ENCODE results near the gene GJB1. TPM values are rescaled to one million over a fixed set of nuclear protein-coding genes. Genes with fewer than 3 reads are reported as not detected.
"Not testable (repeated sequence)": the region's sequence is repeated elsewhere in the genome, so short reads cannot be mapped to it uniquely, and the experiment has no call there.

The GJB1 gene
- 0.13 TPM in 1 of 2 replicates, not detected in the other for total RNA-seq

DNA sequence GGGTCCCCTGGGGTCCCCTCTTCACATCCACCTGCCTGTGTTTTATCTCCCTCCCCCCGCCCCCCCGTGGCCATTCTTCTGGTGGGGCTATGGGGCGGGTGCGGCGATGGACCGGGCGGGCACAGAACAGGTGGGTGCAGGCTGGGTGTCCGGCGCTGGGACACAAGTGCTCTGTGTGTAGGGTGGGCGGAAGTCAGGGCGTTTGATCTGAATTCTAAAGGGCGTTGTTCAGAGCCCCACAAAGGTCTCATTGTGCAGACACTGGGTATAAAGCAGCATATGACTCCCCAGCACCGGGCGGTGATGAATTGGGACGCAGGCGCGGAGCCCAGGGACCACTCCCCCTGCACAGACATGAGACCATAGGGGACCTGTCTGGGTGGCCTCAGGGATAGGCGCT lies at the start of gene GJB1:
Gene GJB1 (plus strand): TSS at position 296 of the 400 bp plus-strand sequence. CDS start 484 bp downstream, outside the sequence.
- no peak for DNase-seq (ENCODE audit: low read depth)
- Histone ChIP-seq H3K36me3 (ENCODE audit: control insufficient read depth, insufficient read depth, low read length) (no peaks in the 10 kb centered on the region), H3K4me3 (ENCODE audit: low read depth, low read length) (no peak within 1 kb of the TSS), H3K27me3 (ENCODE audit: control insufficient read depth, insufficient read depth, low read length) (no peaks in the 10 kb centered on the region)
- TF ChIP-seq, protein P1, sequence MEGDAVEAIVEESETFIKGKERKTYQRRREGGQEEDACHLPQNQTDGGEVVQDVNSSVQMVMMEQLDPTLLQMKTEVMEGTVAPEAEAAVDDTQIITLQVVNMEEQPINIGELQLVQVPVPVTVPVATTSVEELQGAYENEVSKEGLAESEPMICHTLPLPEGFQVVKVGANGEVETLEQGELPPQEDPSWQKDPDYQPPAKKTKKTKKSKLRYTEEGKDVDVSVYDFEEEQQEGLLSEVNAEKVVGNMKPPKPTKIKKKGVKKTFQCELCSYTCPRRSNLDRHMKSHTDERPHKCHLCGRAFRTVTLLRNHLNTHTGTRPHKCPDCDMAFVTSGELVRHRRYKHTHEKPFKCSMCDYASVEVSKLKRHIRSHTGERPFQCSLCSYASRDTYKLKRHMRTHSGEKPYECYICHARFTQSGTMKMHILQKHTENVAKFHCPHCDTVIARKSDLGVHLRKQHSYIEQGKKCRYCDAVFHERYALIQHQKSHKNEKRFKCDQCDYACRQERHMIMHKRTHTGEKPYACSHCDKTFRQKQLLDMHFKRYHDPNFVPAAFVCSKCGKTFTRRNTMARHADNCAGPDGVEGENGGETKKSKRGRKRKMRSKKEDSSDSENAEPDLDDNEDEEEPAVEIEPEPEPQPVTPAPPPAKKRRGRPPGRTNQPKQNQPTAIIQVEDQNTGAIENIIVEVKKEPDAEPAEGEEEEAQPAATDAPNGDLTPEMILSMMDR (IDR thresholded peaks at IDR 0.05; ENCODE audit: insufficient read depth, low read length, severe bottlenecking) = no peak
- FAIRE-seq = no peak

DNA sequence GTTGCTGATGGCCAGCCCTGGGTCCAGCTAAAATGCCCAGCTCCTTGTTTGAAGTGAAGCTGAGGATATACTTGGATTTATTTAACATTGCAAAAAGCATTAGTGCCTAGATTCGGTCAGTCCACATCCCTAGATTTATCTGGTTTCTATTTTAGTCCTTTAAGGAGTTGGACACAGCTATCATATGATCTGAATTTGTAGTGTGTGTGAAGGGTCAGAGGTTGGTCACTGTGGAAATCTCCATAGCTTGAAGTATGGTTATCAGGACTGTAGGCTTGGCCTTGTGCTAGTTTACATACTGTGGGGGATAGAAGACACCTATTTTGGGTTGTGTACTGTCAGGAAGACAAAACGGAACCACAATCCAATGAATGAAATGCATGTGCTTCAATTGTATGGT lies 49.6 kb upstream of the GJB1 start:
- Histone ChIP-seq H3K4me3 (ENCODE audit: low read depth, low read length) (no peak overlapping the region), H3K36me3 (ENCODE audit: control insufficient read depth, insufficient read depth, low read length) (no peaks in the 10 kb centered on the region), H3K27me3 (ENCODE audit: control insufficient read depth, insufficient read depth, low read length) (no peaks in the 10 kb centered on the region)
- no peak for DNase-seq (ENCODE audit: low read depth)
- no peak for FAIRE-seq
- TF ChIP-seq, protein P1 (IDR thresholded peaks at IDR 0.05; ENCODE audit: insufficient read depth, low read length, severe bottlenecking) = no peak

DNA sequence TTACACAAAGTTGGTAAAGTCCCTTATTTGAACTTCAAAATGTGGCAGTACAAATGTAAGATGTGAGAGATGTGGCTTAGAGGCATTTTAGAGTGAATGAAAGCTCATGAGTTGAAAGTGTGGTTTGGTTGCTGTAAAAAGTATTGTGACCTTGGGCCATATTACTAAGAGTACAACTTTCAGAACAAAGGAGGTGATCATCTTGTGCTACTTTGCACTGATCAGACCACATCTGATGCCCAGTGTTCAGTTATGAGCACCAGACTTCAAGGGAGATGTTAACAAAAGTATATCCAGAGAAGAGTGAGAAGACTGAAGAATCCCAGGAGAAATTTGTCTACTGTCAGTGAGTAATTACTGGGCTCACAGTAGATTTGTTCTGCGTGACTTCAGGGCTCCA lies 48.2 kb upstream of the GJB1 start:
- DNase-seq (ENCODE audit: low read depth) (no peak), FAIRE-seq (no peak)
- no peaks in the 10 kb centered on the region for H3K36me3 ChIP-seq (ENCODE audit: control insufficient read depth, insufficient read depth, low read length)
- H3K27me3 ChIP-seq (ENCODE audit: control insufficient read depth, insufficient read depth, low read length) = no peaks in the 10 kb centered on the region
- H3K4me3 ChIP-seq (ENCODE audit: low read depth, low read length) = no peak overlapping the region
- TF ChIP-seq, protein P1 (IDR thresholded peaks at IDR 0.05; ENCODE audit: insufficient read depth, low read length, severe bottlenecking) = no peak

DNA sequence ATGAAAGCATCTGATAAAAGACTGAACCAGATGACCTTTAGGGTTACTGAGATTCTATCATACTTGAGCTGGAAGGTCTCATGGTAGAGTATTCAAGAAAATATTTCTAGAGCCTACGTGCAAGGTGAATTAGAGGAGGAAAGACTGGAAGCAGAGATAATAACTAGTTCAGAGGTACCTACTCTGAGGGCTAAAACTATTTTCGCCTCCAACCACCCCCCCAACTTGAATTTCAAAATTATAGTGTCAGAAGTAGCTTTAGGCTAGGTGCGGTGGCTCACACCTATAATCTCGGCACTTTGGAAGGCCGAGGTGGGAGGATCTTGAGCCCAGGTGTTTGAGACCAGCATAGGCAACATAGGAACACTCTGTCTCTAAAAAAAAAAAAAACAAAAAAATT lies 47.5 kb upstream of the GJB1 start:
- no peak for FAIRE-seq
- H3K36me3 ChIP-seq (ENCODE audit: control insufficient read depth, insufficient read depth, low read length) = no peaks in the 10 kb centered on the region
- H3K27me3 ChIP-seq (ENCODE audit: control insufficient read depth, insufficient read depth, low read length) = no peaks in the 10 kb centered on the region
- no peak overlapping the region for H3K4me3 ChIP-seq (ENCODE audit: low read depth, low read length)
- TF ChIP-seq, protein P1 (IDR thresholded peaks at IDR 0.05; ENCODE audit: insufficient read depth, low read length, severe bottlenecking) = no peak
- DNase-seq (ENCODE audit: low read depth) = no peak

DNA sequence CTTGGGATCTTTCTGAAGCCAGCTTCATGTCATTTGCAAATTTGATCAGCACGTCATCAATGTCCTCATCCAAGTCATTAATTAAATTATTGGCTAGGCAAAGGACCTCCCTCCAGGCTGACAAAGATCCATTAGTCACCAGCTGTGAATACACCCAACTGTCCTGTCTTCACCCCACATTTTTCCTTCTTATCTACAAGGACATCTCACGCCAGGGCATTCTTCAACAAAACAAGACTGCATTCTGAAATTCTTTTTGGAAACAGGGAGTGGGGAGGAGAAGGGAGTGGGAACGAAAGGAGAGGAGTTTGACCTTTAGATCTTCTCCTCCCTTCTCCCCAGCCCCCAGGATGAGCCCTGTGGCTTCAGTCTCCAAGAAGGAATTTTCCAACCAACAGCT lies 45.7 kb upstream of the GJB1 start:
- FAIRE-seq = no peak
- TF ChIP-seq, protein P1 (IDR thresholded peaks at IDR 0.05; ENCODE audit: insufficient read depth, low read length, severe bottlenecking) = no peak
- Histone ChIP-seq H3K4me3 (ENCODE audit: low read depth, low read length) (no peak overlapping the region), H3K27me3 (ENCODE audit: control insufficient read depth, insufficient read depth, low read length) (no peaks in the 10 kb centered on the region), H3K36me3 (ENCODE audit: control insufficient read depth, insufficient read depth, low read length) (no peaks in the 10 kb centered on the region)
- no peak for DNase-seq (ENCODE audit: low read depth)

DNA sequence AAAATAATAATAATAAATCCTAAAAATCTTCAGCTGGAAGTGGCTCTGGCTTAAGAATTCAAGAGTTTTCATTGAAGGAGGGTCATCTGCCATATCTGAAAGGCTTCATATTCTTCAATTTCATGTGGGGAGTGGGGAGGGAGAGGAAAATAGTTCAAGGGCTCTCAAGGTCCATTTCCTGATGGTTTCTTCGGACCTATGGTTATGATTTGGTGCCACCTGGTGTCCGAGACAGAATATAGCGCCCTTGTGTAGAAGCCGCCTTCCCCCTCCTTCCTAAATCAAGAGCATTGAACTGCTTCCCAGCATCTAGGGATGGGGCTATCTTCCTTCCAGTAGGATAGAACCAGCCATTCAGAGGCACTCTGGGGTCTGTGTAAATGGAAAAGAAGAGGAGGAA lies 44.1 kb upstream of the GJB1 start:
- TF ChIP-seq, protein P1 (IDR thresholded peaks at IDR 0.05; ENCODE audit: insufficient read depth, low read length, severe bottlenecking) = peak; percentile 56
- H3K36me3 ChIP-seq (ENCODE audit: control insufficient read depth, insufficient read depth, low read length) = no peaks in the 10 kb centered on the region
- FAIRE-seq = no peak
- H3K27me3 ChIP-seq (ENCODE audit: control insufficient read depth, insufficient read depth, low read length) = no peaks in the 10 kb centered on the region
- H3K4me3 ChIP-seq (ENCODE audit: low read depth, low read length) = no peak overlapping the region
- DNase-seq (ENCODE audit: low read depth) = peak; percentile 50

DNA sequence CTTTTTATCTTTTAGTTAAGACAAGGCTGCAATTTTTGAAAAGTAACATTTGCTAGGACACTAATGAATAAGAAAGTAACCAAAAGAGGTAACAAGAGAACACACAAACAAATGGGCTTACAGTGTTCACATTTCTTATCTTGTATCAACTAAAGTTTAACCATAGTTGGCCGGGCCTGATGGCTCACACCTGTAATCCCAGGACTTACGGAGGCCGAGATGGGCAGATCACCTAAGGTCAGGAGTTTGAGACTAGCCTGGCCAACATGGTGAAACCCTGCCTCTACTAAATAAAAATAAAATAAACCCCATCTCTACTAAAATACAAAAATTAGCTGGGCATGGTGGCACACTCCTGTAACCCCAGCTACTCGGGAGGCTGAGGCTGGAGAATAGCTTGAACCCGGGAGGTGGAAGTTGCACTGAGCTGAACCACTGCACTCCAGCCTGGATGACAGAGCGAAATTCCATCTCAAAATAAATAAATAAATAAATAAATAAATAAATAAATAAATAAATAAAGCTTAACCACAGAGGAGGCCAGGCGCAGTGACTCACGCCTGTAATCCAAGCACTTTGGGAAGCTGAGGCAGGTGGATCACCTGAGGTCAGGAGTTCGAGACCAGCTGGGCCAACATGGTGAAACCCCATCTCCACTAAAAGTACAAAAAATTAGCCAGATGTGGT lies 42.3 kb upstream of the GJB1 start:
- H3K36me3 ChIP-seq (ENCODE audit: control insufficient read depth, insufficient read depth, low read length); H3K27me3 ChIP-seq (ENCODE audit: control insufficient read depth, insufficient read depth, low read length); FAIRE-seq; H3K4me3 ChIP-seq (ENCODE audit: low read depth, low read length); DNase-seq (ENCODE audit: low read depth): not testable (repeated sequence)
